ENCODE data around the gene AP2M1.
A peak's percentile ranks its signal among the peaks of the same experiment; 100 is the strongest.
"Not testable (repeated sequence)": the region's sequence is repeated elsewhere in the genome, so short reads cannot be mapped to it uniquely, and the experiment has no call there.

The AP2M1 gene

GRCh38 chr3:184156522-184156955 lies 18.1 kb upstream of the AP2M1 start:
- TF ChIP-seq, protein P1, sequence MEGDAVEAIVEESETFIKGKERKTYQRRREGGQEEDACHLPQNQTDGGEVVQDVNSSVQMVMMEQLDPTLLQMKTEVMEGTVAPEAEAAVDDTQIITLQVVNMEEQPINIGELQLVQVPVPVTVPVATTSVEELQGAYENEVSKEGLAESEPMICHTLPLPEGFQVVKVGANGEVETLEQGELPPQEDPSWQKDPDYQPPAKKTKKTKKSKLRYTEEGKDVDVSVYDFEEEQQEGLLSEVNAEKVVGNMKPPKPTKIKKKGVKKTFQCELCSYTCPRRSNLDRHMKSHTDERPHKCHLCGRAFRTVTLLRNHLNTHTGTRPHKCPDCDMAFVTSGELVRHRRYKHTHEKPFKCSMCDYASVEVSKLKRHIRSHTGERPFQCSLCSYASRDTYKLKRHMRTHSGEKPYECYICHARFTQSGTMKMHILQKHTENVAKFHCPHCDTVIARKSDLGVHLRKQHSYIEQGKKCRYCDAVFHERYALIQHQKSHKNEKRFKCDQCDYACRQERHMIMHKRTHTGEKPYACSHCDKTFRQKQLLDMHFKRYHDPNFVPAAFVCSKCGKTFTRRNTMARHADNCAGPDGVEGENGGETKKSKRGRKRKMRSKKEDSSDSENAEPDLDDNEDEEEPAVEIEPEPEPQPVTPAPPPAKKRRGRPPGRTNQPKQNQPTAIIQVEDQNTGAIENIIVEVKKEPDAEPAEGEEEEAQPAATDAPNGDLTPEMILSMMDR (conservative IDR thresholded peaks at IDR 0.05; ENCODE audit: low read depth, low read length) = no peak
- H3K4me3 ChIP-seq (ENCODE audit: low read depth, low read length) = peak overlapping the region; percentile 92
- peak; percentile 81 for DNase-seq (ENCODE audit: low read depth)

DNA sequence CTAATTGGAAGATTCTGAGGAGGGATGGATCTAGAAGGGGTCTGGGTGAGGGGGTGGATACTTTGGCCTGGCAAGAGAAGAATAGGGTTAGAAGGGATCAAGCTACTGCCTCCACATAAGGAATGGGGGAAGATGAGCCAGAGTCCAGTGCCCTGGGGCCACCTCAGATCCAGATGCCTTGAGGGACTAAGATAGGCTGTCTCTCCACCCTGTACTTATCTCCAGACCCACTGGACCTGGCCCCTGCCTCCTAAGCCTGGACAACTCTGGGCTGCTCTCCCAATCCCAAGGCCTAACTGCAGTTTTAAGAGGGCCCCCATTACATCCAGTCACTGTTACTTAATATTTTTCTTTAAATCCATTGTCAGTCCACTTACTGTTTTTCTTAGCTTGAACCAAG lies 17.4 kb upstream of the AP2M1 start:
- peak overlapping the region; percentile 92 for H3K4me3 ChIP-seq (ENCODE audit: low read depth, low read length)
- TF ChIP-seq, protein P1 (conservative IDR thresholded peaks at IDR 0.05; ENCODE audit: low read depth, low read length) = no peak
- DNase-seq (ENCODE audit: low read depth) = no peak

GRCh38 chr3:184158404-184158803 lies 16.3 kb upstream of the AP2M1 start:
- TF ChIP-seq, protein P1 (conservative IDR thresholded peaks at IDR 0.05; ENCODE audit: low read depth, low read length) = no peak
- no peak for DNase-seq (ENCODE audit: low read depth)
- H3K4me3 ChIP-seq (ENCODE audit: low read depth, low read length) = peak overlapping the region; percentile 5

- peak overlapping the region; percentile 32 for H3K4me3 ChIP-seq (ENCODE audit: low read depth, low read length)
- TF ChIP-seq, protein P1 (conservative IDR thresholded peaks at IDR 0.05; ENCODE audit: low read depth, low read length) = no peak
- peak; percentile 88 for DNase-seq (ENCODE audit: low read depth)
Measured at GRCh38 chr3:184160456-184160855, 14.2 kb upstream of the AP2M1 start.

DNA sequence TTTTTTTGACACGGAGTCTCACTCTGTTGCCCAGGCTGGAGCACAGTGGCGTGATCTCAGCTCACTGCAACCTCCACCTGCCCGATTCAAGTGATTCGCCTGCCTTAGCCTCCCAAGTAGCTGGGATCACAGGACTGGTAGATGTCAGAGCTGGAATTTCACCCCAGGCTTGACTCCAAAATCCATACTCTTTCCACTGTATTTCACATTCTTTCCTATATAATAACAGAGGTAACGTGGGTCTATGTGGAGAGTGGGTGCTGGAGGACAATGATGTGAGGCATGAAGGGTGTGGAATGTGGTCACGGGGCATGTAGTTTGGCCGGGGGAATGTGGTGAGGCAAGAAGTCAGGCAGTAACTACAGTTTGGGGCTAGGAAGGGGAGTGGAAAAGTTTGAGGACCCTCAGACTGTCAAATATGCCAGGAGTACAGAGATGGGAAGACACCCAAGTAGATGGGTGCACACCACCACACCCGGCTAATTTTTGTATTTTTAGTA lies 12.0 kb upstream of the AP2M1 start:
- not testable (repeated sequence) for DNase-seq (ENCODE audit: low read depth); H3K4me3 ChIP-seq (ENCODE audit: low read depth, low read length)

GRCh38 chr3:184164648-184165330 lies 9.9 kb upstream of the AP2M1 start:
- TF ChIP-seq, protein P1 (conservative IDR thresholded peaks at IDR 0.05; ENCODE audit: low read depth, low read length) = peak; percentile 6
- no peak for DNase-seq (ENCODE audit: low read depth)
- no peak overlapping the region for H3K4me3 ChIP-seq (ENCODE audit: low read depth, low read length)

GRCh38 chr3:184165543-184165942 lies 9.1 kb upstream of the AP2M1 start:
- TF ChIP-seq, protein P1 (conservative IDR thresholded peaks at IDR 0.05; ENCODE audit: low read depth, low read length) = no peak
- DNase-seq (ENCODE audit: low read depth) = no peak
- H3K4me3 ChIP-seq (ENCODE audit: low read depth, low read length) = no peak overlapping the region
